ENCODE data around the gene ZNF524.

DNA sequence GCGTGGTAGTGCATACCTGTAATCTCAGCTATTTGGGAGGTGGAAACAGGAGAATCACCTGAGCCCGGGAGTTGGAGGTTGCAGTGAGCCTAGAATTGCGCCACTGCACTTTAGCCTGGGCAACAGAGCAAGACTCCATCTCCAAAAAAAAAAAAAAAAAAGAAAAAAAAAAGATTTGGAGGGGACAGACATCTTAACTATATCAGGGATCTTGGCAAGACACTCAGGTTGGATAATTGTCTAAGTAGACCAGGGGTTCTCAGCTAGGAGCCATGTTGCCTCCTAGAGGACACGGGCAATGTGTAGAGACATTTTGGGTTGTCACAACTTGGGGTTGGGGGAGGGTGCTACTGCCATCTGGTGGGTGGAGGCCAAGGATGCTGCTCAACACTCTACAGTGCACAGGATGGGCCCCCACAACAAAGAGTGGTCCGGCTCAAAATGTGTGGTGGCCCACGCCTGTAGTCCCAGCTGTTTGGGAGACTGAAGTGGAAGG lies 38.8 kb downstream of the ZNF524 start:
- TF ChIP-seq POLR2A (IDR thresholded peaks at IDR 0.05; ENCODE audit: low read depth, low read length) (no peak), POLR2AphosphoS5 (IDR thresholded peaks at IDR 0.05; ENCODE audit: low read depth, low read length) (peak; percentile 38; the same call in 1 of the 2 replicates), TAF1 (IDR thresholded peaks at IDR 0.05; ENCODE audit: borderline replicate concordance, low read depth, low read length) (no peak; the same call in 1 of the 2 replicates)

Data from GM12892 (cell line).